ENCODE results near the gene SAMM50.

Gene SAMM50

DNA sequence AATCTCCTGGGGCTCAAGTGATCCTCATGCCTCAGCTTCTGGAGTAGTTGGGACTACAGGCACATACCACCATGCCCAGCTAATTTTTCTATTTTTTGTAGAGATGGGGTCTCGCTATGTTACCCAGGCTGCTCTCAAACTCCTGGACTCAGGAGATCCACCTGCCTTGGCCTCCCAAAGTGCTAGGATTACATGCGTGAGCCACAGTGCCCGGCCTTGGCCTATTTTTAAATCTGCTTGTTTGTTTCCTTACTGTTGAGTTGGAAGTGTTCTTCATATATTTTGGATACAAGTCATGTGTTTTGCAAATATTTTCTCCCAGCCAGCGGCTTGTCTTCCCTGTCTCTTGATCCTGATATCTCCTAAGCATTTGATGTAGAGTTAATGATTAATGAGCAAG, 73.8 kb downstream of the SAMM50 start:
- no peak for DNase-seq (ENCODE audit: low spot score)

DNA sequence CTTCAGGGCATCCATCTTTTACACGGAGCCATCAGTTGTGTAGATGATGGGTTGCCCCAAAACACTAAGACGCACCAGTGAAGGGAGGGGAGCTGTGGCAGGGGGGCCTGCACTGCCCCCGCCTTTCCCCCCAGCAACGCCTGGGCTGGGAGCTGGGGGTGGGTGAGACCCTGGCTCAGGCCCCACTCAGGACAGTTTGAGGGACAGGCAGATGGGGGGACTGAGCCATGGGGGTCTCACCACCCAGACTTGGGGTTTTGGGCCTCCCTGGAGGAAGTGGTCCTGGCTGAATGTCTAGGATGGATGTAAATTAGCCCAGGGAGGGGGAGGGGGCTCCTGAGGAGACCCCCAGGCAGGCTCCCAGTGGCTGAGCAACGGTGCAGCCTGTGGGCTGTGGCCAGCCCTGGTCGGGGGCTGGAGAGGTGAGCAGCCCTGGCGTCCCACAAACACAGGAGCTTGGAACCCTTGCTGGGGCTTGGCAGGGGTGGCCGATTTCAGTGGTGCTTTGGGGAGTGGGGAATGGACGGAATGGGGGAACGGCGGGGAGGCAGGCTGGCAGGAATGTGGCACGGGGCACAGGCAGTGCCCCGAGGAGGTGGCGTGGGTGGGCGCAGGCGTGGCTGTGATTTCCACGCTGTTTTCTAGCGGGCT, 74.9 kb downstream of the SAMM50 start:
- no peak for DNase-seq (ENCODE audit: low spot score)

DNA sequence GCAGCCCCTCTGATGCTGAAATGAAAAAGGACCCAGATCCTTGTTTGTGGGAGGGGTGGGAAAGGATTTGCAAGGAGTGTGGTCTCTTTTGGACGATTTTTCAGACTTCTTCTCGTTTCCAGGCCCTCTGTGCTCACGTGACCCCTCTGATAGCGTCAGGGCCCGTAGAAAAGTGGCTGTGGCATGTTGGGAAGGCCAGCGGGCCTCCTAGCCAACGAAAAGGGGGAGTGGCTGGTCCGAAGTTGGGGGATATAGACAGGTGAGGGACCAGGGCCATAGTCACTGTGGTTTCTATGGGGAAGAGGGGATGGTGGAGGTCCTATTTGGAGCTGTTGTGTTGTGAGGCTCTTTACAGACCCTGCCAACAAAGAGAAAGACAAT, 75.5 kb downstream of the SAMM50 start:
- DNase-seq (ENCODE audit: low spot score): no peak

DNA sequence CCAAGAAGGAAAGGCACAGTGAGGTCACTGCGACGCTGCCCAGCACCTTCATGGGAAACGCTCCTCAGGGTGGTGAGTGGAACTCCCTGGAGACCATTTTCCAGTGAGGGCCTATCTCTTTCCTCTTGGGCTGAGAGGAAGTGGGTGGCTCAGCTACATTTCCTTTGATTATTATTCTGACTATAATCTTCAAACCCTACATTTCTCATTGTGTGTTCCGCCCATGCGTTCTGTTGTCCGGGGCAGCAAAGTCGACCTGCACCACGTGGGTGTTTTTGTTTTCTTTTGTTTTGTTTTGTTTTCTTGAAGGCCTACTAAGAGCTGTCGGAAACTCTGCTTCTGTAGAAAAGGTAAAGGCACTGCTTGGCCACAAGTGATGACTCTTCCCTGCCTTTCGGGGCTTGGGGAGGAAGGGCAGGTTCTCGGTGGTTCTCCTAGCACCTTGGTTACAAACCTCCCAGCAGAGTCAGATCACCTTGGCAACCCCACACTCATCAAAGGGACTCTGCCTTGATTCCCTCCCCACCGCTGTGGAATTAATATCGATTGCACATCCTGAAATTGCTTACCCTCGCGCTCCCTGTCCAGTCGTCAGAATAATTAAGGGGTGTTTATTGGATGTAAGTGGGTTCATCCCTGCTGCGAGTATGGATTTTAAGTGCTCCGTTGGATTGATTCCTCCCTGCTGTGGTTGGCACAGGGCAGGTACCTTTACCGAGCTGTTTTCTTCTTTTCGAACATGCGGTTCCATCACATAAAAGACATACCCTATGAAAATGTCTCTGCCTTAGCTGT, 76.1 kb downstream of the SAMM50 start:
- no peak for DNase-seq (ENCODE audit: low spot score)

DNA sequence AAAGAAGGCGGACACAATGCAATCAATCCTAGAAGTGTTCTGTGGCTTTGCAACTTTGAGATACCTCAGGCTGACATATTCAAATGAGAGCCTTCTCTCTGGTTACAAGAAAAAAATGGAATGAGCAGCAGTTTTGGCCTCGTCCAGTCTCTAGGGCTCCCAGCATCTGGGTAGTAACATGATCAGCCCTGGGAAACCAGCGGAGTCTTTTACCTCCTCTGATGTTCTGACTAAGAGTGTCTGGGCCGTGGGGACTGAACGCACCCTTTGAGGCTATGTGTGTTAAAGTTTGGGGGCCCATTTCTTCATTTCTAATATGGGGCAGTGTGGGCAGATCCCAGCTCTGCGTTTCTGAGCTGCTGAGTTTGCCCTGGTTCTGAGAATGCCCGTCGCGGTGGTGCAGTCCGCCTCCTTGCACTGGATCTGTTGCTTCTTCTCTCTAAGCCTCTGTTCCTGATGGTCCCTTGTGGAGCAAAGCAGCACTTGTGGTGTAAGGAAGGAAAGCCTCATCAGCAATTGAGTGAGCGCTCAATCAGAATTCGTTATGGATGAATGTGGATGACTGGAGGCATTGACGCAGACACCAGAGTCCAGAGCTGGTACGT, 77.0 kb downstream of the SAMM50 start:
- no peak for DNase-seq (ENCODE audit: low spot score)

DNA sequence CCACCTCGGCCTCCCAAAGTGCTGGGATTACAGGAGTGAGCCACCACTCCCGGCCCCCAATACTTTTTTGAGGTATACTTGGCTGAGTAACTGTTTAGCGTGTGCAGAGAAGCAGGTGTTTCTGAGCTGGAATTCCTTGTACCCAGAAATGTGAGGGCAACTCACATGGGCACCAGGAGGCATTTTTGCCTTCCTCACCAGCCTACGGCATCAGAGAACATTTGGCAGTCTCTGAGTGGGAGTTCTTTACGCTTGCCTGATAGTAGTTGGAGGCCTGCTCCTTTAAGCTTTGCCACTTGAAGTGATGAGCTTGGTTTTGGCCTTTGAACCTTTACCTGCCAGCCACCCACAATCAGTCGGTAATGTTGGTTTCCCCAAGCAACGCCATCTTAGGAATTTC, 78.0 kb downstream of the SAMM50 start:
- DNase-seq (ENCODE audit: low spot score): no peak

DNA sequence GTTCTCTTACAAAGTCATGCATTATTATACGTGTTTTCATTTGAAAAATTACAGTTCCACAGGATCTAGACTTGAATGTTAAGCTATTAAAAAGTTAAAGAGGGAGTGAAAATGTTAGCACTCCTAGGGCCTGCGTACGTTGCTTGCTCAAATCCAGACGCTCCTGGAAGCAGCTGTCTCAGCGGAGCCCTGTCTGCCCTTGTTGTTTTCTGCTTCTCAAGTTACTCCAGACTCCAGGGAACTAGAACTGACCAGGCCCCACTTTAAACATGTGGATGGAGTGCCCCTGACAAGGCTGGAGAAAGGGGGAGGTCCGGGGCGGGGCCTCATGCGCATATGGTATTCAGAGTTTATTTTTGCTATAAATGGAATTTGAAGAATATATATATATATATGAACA, 78.5 kb downstream of the SAMM50 start:
- DNase-seq (ENCODE audit: low spot score): no peak

DNA sequence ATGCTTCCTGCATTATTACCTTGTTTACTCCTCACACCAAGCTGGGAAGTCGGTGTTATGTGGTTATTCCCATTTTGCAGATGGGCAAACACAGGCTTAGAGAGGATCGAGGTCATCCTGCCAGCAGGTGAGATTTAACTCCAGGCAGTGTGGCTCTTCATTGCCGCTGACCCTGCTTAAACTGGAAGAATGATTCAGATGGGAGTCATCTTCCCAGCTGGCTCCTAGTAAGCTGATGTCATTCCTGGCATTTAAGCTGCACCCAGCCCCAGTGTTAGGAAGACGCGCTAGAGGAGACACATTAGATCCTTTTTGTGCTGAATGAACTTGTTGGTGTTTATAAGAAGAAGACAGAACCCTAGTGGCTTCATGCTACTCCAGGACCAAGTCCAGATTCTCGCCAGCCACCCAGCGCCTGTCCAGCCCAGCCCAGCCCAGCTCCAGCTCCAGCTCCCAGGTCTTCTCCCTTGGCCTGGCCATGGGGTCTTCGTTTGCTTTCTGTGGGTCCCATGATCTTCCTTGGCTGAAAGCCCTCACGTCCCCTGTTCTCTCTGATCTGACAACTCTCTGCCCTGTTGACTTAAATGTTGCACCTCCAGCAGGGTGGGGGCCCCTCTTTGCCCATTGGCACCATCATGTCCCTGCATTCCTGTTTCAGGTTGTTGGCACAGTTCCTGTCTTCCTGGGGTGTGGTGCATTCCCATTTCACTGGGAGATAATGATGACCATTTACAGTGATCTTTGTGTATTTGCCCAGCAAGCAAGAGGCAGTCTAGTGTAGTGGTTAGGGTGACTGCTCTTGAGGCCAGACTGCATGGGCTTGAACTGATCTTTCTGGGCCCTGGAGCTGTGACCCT, 82.5 kb downstream of the SAMM50 start:
- DNase-seq (ENCODE audit: low spot score): no peak

DNA sequence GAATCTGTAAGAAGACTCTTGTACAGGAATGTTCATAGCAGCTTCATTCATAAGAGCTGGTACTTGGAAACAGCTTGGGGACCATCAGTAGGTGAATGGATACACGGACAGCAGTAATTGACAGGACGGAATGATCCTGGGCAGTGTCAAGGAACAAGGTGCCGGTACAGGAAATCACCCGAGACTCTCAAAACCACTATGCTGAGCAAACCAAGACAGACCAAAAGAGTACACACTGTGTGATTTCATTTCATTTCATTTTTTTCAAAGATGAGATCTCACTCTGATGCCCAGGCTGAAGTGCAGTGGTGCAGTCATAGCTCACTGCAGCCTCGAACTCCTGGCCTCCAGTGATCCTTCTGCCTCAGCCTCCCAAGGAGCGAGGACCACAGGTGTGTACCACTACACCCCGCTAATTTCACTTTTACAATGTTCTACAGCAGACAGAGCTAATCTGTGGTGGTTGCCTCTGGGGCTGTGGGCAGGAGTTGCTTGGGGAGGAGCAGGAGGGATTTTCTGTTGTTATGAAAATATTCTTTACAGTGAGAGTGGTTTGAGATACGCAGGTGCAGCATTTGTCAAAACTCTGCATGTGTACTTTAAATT, 84.4 kb downstream of the SAMM50 start:
- DNase-seq (ENCODE audit: low spot score): no peak

DNA sequence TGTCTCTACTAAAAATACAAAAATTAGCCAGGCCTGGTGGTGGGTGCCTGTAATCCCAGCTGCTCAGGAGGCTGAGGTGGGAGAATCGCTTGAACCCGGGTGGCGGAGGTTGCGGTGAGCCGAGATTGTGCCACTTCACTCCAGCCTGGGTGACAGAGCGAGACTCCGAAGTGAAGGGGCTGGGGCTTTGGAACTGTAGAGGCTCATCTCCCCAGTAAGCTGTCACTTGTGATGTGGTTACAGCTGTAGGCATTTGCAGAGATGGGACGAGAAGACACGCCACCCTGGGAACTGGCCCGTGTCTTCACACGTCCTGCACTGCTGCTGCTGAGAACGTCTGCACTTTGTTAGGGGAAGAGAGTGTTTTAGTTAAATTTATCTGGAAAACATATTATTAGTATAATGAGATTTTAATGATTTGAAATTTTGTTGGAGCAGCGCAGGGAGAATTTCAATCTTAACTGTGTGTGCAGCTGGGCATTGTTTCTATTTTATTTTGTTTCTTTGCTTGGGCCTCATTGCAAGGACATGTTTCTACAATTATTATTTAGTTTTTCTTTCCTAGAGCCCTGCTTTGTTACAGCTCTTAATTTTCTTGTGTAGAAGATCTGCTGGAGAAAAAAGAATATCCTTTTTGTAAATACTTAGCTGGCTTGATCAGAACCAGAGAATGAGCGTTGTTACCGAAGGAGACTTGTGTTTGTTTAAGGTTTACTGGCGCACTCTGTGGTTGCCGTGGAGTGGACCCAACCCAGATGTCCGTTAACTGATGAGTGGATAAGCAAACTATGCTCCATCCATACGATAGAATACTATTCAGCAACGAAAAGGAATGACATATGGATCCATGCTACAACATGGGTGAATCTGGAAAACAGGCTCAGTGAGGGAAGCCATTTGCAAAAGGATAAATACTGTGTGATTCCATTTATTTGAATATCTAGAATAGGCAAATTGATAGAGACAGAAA, 87.3 kb downstream of the SAMM50 start:
- DNase-seq (ENCODE audit: low spot score): no peak

DNA sequence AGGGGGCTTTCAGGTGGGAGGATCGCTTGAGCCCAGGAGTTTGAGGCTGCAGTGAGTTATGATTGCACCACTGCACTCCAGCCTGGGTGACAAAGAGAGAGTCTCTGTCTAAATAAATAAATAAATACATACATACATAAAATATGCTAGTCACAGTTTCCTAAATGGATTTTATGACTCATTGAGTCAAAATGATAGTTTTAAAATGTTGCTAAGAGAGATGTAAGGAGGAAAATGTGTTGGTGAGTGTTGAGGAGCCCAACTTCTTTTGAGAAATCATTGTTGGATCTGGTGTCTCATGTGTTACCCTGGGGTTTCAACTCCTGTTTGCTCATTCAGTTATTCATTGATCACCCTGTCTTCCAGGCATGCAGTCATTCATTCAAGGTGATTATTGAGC, 89.9 kb downstream of the SAMM50 start:
- DNase-seq (ENCODE audit: low spot score): no peak

All from HuH-7 (cell line).